Muscle layer of colon (tissue), 2 donors: Measurements from ENCODE around the gene SCN4A.
A peak's percentile ranks its signal among the peaks of the same experiment; 100 is the strongest.

Source experiments
- H3K27ac ChIP-seq: one replicate; pipeline ENCODE4 v1.7.0; 2013; ENCODE audit warnings: low read depth, mild to moderate bottlenecking, low read length, moderate library complexity
- H3K27me3 ChIP-seq, 2 donors: one replicate each; pipeline ENCODE4 v1.7.0; 2013; ENCODE audit warnings: low read length in 2 of 2, mild to moderate bottlenecking in 2 of 2; ENCODE audit not compliant: insufficient read depth in 2 of 2, control insufficient read depth in 1 of 2
- H3K36me3 ChIP-seq: one replicate; pipeline ENCODE4 v1.7.0; 2013; ENCODE audit warnings: mild to moderate bottlenecking, low read length; ENCODE audit not compliant: insufficient read depth
- H3K4me1 ChIP-seq: one replicate; pipeline ENCODE4 v1.7.0; 2013; ENCODE audit warnings: mild to moderate bottlenecking, low read length; ENCODE audit not compliant: insufficient read depth
- H3K4me3 ChIP-seq, 2 donors: one replicate each; pipeline ENCODE4 v1.7.0; 2013; ENCODE audit warnings: low read length in 2 of 2, low read depth in 1 of 2, mild to moderate bottlenecking in 1 of 2, moderate library complexity in 1 of 2
- H3K9ac ChIP-seq: one replicate; pipeline ENCODE4 v1.7.0; 2013; ENCODE audit warnings: low read length
- H3K9me3 ChIP-seq: one replicate; pipeline ENCODE4 v1.7.0; 2013; ENCODE audit warnings: mild to moderate bottlenecking, low read length
- donor health status: abdominal sarcoma.
- donor health status: Adenocarcinoma of cecum.

The SCN4A gene

DNA sequence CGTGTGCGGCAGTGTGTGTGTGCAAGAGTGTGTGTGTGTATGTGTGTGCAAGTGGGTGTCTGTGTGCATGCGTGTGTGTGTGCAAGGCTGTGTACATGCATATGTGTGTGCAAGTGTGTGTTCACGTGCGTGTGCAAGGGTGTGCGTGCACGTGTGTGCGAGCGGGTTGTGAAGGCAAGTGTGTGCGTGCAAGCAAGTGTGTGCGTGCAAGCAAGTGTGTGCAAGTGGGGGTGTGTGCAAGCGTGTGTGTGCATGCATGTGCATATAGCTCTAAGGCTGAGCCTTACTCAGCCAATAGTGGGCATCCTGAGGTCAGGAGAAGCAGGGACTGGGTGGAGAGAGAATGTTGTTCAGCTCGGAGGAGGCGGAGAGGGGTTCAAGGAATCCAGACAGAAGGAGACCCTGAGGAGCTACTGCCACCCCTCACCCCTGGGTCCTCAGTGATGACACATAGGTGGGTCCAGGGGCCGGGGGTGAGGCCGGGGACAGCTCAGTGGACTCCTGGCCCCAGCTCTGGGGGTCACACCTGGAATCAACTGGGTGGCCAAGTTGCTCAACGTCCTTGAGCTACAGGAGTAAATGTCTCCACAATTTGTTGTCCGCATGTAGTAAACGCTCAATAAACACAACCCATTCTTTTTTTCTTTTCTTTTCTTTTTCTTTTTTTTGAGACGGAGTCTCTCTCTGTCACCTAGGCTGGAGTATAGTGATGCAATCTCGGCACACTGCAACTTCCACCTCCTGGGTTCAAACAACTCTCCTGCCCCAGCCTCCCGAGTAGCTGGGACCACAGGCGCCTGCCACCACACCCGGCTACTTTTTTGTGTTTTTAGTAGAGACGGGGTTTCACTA is 27.2 kb upstream of the SCN4A start:
- H3K36me3 ChIP-seq, result no peaks in the 10 kb centered on the region
- peaks cover 13 to 35% of the 10 kb centered on the region in 2 donors for H3K27me3 ChIP-seq
- no peaks in the 10 kb centered on the region for H3K9me3 ChIP-seq
- H3K9ac ChIP-seq, result no peak overlapping the region
- H3K4me1 ChIP-seq, result no peaks in the 10 kb centered on the region
- no peak overlapping the region for H3K27ac ChIP-seq
- H3K4me3 ChIP-seq, result no peak overlapping the region

DNA sequence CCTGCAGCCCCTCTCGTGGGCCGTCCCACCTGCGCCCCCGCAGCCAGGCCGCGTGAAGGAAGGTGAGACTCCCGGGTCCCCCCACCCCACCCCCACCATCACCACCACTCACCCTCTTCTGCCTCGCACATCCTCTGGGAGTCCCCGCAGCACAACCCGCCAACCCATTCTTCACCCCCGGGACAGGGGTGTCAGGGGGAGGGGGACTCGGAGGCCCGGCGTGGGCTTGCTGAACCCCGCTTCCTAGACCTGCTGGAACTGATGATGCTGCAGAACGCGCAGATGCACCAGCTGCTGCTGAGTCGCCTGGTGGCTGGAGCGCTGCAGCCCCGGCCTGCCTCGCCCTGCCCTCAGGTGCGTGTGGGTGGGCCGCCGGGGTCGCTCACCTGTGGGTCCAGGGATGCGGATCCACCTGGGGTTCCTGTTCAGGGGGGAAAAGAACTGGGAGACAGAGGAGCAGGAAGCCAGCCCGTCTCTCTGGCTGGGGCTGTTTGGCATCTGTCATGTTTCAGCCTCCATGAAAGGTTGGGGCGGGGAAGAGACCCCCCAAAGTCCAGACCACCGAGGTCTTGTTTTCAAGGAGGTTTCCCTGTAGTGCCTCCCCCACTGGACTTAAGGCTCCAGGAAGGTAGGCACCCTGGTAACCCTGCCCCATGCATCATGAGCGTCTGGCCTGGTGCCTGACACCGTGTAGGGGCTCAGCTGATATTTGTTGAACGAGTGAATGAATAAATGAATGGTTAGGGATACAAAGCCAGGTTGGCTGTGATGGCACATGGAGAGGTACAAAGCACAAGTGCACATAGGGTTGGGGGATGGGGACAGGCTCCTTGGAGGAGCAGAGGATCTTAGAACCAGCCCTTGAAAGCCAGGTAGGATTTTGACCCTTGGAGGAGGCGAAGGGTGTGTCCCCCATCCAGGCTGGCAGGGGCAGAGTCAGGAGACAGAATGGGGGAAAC is 26.3 kb upstream of the SCN4A start:
- no peak overlapping the region for H3K9ac ChIP-seq
- H3K9me3 ChIP-seq, result no peaks in the 10 kb centered on the region
- no peaks in the 10 kb centered on the region for H3K36me3 ChIP-seq
- peak overlapping the region; percentile 33 to 53 for H3K4me3 ChIP-seq
- H3K27ac ChIP-seq, result no peak overlapping the region
- no peaks in the 10 kb centered on the region for H3K4me1 ChIP-seq
- peaks cover 13 to 35% of the 10 kb centered on the region in 2 donors for H3K27me3 ChIP-seq

DNA sequence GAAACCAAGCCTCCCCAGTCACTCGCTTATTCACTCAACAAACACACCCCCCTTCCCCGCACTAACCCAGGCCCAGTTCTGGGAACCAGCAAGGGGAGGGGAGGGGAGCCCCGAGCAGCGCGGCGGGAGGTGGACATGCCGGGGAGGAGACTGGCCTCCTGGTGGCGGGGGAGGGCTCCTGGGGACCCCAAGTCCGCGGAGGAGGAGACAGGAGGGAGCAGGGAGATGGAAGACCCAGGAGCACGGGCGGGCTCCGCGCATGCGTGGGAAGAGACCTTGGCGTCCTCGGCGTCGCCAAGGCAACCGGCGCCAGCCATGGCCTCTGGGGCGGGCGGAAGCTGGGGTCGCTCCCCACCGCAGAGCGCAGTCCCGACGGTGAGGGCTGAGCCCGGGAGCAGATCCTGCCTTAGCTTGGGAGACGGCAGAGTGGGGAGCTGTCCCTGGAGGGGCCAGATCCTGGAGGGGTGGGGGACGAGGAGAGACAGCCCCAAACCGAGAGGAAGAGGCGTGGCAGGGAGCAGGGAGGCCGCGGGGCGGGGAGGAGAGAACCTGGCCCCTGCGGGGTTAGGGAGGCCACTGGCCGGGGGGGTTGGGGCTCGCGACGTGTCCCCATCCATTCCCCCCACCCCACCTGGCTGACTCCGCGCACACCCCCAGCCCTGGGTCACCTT is 25.5 kb upstream of the SCN4A start, which contains the start of gene PRR29:
Gene PRR29 (plus strand): TSS at position 302 of the 671 bp plus-strand sequence. CDS start 14 bp downstream, at position 316.
- Histone ChIP-seq H3K27me3 (peaks cover 13 to 35% of the 10 kb centered on the region in 2 donors), H3K27ac (no peak within 1 kb of the TSS), H3K4me3 (peak within 1 kb of the TSS; percentile 33 to 53), H3K4me1 (no peaks in the 10 kb centered on the region), H3K36me3 (no peaks in the 10 kb centered on the region), H3K9me3 (no peaks in the 10 kb centered on the region), H3K9ac (no peak within 1 kb of the TSS)

DNA sequence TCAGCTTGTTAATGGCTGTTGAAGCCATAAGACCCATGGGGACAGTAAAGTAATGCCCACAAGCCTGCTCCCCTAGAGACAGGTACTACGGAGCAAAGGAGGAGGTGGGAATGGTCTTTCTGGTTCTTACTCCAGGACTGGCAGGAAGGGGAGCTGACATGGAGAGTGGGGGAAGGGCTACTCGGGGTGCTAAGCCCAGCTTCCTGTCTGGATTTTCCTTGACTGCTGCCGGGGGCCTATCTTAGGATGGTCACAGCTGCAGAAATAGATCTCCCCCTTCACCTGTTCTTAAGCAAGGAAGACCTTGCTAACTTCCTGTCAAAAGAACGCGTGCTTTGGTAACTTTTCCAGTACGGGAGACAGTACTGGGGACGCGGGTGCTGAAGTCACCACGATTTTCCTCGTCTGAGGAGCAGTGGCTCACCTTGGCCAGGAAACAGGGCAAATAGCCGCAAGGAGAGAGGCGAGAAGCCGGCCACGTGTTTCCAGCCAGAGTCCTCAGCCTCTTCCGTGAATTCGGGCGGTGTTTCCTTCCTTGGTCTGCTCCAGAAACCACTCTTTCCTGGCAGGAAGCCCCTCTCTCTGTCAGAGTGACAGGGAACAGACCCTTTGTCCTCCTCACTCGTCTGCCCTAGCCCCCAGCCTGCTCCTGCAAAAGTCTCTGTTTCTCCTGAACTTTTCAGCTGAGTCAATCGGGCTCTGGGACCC is 24.8 kb upstream of the SCN4A start:
- H3K27ac ChIP-seq, result no peak overlapping the region
- peaks cover 16 to 33% of the 10 kb centered on the region in 2 donors for H3K27me3 ChIP-seq
- H3K4me1 ChIP-seq, result no peaks in the 10 kb centered on the region
- H3K4me3 ChIP-seq, result peak overlapping the region in 1 of 2 donors; percentile 53
- H3K9me3 ChIP-seq, result no peaks in the 10 kb centered on the region
- H3K36me3 ChIP-seq, result no peaks in the 10 kb centered on the region
- H3K9ac ChIP-seq, result no peak overlapping the region

DNA sequence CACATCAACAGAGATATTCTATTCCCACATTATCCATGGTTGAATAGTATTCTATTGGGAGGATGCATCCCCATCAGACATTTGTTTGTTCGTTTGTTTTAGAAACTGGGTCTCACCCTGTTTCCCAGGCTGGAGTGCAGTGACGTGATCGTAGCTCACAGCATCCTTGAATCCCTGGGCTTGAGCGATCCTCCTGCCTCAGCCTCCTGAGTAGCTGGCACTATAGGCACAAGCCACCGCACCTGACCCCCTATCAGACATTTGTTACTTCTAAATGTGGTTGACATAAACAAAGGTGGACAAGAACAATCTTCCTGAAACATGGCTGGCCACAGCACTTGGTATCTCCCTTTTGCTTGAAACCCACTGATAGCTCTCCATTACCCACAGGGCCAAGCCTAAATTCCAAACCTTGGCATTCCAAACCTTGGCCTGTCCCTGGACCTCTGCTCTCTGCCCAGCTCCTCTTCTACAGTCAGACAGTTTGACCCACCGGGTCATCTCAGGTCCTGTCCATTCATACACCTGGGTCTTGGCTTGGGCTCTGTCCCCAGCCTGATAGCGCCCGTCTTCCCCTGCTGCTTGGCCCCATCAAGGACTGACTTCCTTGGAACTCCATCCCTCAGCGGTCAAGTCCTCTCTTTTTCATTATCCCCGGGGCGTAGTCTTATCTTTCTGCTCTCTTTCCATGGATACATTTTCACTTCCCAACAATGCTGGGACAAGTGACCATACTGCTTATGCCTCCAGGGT is 23.9 kb upstream of the SCN4A start:
- Histone ChIP-seq H3K27me3 (peaks cover 25 to 28% of the 10 kb centered on the region in 2 donors), H3K9me3 (no peaks in the 10 kb centered on the region), H3K4me1 (no peaks in the 10 kb centered on the region), H3K9ac (no peak overlapping the region), H3K4me3 (no peak overlapping the region), H3K36me3 (no peaks in the 10 kb centered on the region), H3K27ac (no peak overlapping the region)

DNA sequence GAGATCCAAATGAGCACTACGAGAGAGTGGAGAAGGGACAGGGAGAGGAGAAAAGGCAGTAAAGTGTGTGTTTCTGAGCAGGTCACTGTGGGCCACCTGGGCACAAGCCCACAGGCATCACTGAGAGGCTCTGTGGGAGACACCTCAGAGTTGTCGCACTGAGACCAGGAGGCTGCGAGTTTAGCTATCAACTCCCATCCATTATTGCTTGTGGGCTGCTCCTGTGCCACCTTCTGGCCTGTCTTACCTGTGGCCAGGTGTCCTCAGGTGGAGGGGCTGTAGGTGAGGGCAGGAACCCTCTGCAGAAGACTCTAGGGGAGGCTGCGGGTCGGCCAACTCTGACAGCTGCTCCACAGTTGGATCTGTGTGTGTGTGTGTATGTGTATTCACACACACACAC is 22.9 kb upstream of the SCN4A start:
- H3K27me3 ChIP-seq, result peaks cover 25 to 31% of the 10 kb centered on the region in 2 donors
- no peak overlapping the region for H3K27ac ChIP-seq
- no peaks in the 10 kb centered on the region for H3K4me1 ChIP-seq
- no peak overlapping the region for H3K9ac ChIP-seq
- no peaks in the 10 kb centered on the region for H3K9me3 ChIP-seq
- no peaks in the 10 kb centered on the region for H3K36me3 ChIP-seq
- no peak overlapping the region for H3K4me3 ChIP-seq

DNA sequence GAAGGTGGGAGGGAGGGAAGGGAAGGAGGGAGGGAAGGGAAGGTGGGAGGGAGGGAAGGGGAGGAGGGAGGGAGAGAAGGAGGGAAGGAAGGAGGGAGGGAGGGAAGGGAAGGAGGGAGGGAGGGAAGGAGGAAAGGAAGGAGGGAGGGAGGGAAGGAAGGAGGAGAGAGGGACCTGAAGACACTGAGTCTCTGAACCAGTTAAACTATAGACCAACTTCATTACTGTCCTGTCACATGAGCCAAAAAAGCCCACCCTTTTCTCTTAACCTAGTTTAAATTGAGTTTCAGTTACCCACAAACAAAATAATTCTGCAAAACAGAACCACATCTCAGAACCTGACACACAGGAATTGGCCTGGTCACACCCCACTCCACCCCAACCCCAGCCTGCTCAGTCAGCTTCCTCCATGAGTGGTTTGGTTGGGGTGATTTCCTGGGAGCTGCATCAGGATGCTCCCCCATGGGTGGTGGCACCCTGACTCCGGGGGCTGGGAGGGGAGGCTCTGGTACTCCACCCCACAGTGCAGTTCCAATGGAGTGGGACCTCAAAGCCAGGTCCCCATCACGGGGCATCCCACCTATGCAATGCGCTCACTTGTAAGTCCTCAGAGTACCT is 20.8 kb upstream of the SCN4A start:
- H3K36me3 ChIP-seq, result no peaks in the 10 kb centered on the region
- no peaks in the 10 kb centered on the region for H3K4me1 ChIP-seq
- no peak overlapping the region for H3K9ac ChIP-seq
- no peak overlapping the region for H3K27ac ChIP-seq
- H3K4me3 ChIP-seq, result no peak overlapping the region
- no peaks in the 10 kb centered on the region for H3K9me3 ChIP-seq
- peaks cover 12 to 28% of the 10 kb centered on the region in 2 donors for H3K27me3 ChIP-seq

DNA sequence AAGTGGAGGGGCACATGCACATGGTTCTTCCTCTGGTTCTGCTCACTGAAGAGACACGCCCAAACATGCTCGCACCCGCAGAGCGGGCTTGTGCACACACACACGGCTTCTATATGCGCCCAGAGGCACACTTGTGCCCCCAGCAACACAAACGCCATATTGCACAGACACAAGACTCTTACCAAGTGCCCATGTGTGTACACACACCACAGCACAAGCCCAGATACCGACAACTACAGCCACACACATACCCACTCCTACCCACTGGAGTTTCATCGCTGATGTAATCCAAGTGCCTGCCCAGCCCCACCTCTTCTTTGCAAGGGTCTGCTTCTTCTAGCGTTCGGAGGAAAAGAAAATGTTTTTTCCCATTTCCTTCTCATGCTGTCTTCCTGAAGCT is 18.9 kb upstream of the SCN4A start:
- Histone ChIP-seq H3K9ac (no peak overlapping the region), H3K9me3 (no peaks in the 10 kb centered on the region), H3K4me1 (peaks cover 5% of the 10 kb centered on the region), H3K27ac (no peak overlapping the region), H3K4me3 (no peak overlapping the region), H3K36me3 (no peaks in the 10 kb centered on the region), H3K27me3 (peaks cover 12 to 13% of the 10 kb centered on the region in 2 donors)

DNA sequence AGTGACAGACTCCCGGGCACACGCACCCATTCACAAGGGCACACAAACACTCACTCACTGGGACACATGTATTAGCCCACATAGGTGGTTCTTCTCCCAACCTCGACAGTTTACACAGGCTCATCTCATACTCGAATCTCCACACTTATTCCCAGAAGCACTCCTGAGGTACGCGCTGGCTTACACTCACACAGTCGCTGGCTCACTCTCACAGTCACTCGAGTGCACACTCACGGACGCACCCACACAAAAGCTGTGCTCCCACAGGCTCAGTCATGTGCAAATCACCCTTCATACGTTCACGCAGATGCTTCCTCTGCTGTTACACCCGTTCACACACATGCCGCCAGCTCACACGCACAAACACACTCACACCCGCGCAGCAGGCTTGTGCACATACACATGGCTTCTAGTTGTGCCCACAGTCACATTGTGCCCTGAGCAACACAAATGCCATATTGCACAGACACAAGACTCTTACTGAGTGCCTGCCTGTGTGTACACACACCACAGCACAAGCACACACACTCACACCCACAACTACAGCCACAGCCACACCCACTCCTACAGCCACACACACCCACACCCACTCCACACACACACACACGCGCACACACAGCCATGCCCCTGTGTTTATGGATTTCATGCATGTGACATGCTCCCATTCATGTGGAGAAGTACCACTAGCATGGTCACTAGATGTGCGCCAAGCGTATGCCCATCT is 17.1 kb upstream of the SCN4A start:
- H3K27me3 ChIP-seq, result peaks cover 12 to 13% of the 10 kb centered on the region in 2 donors
- H3K9ac ChIP-seq, result no peak overlapping the region
- H3K9me3 ChIP-seq, result no peaks in the 10 kb centered on the region
- no peaks in the 10 kb centered on the region for H3K36me3 ChIP-seq
- H3K27ac ChIP-seq, result no peak overlapping the region
- H3K4me3 ChIP-seq, result no peak overlapping the region
- H3K4me1 ChIP-seq, result peaks cover 5% of the 10 kb centered on the region
